ENCODE results near the gene MVB12B.

DNA sequence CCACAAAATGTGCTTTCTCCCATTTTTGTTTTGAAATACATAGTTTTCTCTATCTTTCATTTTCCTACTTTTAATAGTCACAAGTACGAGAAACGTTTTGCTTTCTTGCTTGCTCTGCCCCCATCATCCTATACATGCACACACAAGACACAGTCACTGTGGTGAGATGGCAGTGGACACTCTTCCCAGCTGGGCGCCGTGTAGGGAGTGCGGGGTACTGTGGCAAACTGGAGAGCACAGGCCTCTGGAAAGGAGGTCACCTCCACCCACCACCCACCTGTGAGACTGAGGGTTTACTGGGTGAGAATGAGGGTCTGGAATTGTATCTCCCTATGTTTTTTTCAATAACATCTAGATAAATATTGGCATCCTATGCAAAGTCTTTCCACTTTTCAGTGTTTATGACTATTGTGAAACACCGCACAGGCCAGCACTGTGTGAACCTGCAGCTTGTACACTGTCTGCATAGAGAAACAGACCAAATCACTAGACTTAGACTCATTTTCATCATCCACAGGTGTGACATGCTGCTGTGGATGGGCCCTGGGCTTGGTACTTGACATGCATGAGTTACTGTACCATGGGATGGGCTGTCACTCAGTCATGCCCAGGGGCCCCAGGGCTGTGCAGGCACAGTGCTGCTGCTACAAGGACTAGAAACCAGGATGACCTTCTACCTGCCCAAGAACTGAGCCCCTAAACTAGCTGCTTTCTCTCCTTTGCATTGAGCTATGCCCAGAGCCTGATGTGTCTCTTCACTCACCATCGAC, 169.0 kb downstream of the MVB12B start:
- no peak for TF ChIP-seq CTCF (conservative IDR thresholded peaks at IDR 0.05; ENCODE audit: low read length)
- no peak for TF ChIP-seq EZH2phosphoT487 (IDR thresholded peaks at IDR 0.05; ENCODE audit: borderline replicate concordance)

All from Loucy (cell line).